Activated CD8-positive, alpha-beta memory T cell treated with anti-CD3 and anti-CD28 coated beads, Interleukin-2, amount 50 U/mL, for 24 hours (primary cell): ENCODE results near the gene ITGBL1.

ENCODE experiments used
- DNase-seq: peaks from one replicate; pipeline ENCODE4 v3.0.0-alpha.2; 2020; ENCODE audit errors: extremely low read depth

The ITGBL1 gene

GRCh38 chr13:101556676-101557123, 104.2 kb downstream of the ITGBL1 start:
- no peak for DNase-seq

- no peak for DNase-seq
Observed at GRCh38 chr13:101565317-101565716, 112.8 kb downstream of the ITGBL1 start.

- DNase-seq, result no peak
Observed at GRCh38 chr13:101567841-101568240, 115.4 kb downstream of the ITGBL1 start.

- DNase-seq, result no peak
Observed at GRCh38 chr13:101569807-101570206, 117.3 kb downstream of the ITGBL1 start.

GRCh38 chr13:101570410-101570809, 117.9 kb downstream of the ITGBL1 start:
- no peak for DNase-seq

GRCh38 chr13:101572456-101572855, 120.0 kb downstream of the ITGBL1 start:
- no peak for DNase-seq

- no peak for DNase-seq
Observed at GRCh38 chr13:101575581-101575980, 123.1 kb downstream of the ITGBL1 start.

- no peak for DNase-seq
Observed at GRCh38 chr13:101576455-101576854, 124.0 kb downstream of the ITGBL1 start.

- no peak for DNase-seq
Observed at GRCh38 chr13:101576977-101577376, 124.5 kb downstream of the ITGBL1 start.

- DNase-seq, result no peak
Observed at GRCh38 chr13:101579281-101579802, 126.9 kb downstream of the ITGBL1 start.

- DNase-seq, result no peak
Observed at GRCh38 chr13:101584331-101584730, 131.9 kb downstream of the ITGBL1 start.

- DNase-seq, result no peak
Observed at GRCh38 chr13:101590479-101590878, 138.0 kb downstream of the ITGBL1 start.

GRCh38 chr13:101594936-101595335, 142.5 kb downstream of the ITGBL1 start:
- DNase-seq, result no peak

- DNase-seq, result no peak
Observed at GRCh38 chr13:101596803-101597202, 144.3 kb downstream of the ITGBL1 start.

GRCh38 chr13:101611491-101612475, 159.3 kb downstream of the ITGBL1 start:
- DNase-seq, result no peak

- no peak for DNase-seq
Observed at GRCh38 chr13:101612735-101613134, 160.3 kb downstream of the ITGBL1 start.

GRCh38 chr13:101614491-101614890, 162.0 kb downstream of the ITGBL1 start:
- DNase-seq, result no peak

GRCh38 chr13:101618440-101619187, 166.1 kb downstream of the ITGBL1 start:
- DNase-seq, result no peak

- no peak for DNase-seq
Observed at GRCh38 chr13:101621099-101621498, 168.6 kb downstream of the ITGBL1 start.

GRCh38 chr13:101623470-101624209, 171.2 kb downstream of the ITGBL1 start:
- DNase-seq, result no peak

GRCh38 chr13:101624210-101624922, 171.9 kb downstream of the ITGBL1 start:
- DNase-seq, result no peak
